Keratinocyte (primary cell): ENCODE measurements around the gene PCDH9. TPM values are rescaled to one million over a fixed set of nuclear protein-coding genes. Genes with fewer than 3 reads are reported as not detected.

ENCODE experiments used
- DNase-seq: peaks from one replicate; pipeline ENCODE4 v3.0.0-alpha.2; 2011; ENCODE audit warnings: low read depth, missing footprints, low spot score
- FAIRE-seq: peaks from 2 replicates; lab custom pipeline; 2011; peaks lifted over from hg19 to GRCh38; lab: Jason Lieb, UNC
- H2AFZ ChIP-seq: 2 replicates; pipeline ENCODE4 v1.6.0; 2012; ENCODE audit warnings: low read length, control low read depth, inconsistent platforms; ENCODE audit not compliant: control insufficient read depth
- H3K27ac ChIP-seq: 2 replicates; pipeline ENCODE4 v1.5.1; 2011; ENCODE audit warnings: low read length; ENCODE audit not compliant: control insufficient read depth, insufficient read depth
- H3K27me3 ChIP-seq: 3 replicates; pipeline ENCODE4 v1.6.0; 2011; ENCODE audit warnings: low read length; ENCODE audit not compliant: control insufficient read depth, insufficient read depth; ENCODE audit errors: extremely low read depth
- H3K36me3 ChIP-seq, 2 experiments: 2 replicates in 1 of 2; 3 replicates in 1 of 2; pipeline ENCODE4 v1.5.1; 2011; ENCODE audit warnings: low read length in 2 of 2, mild to moderate bottlenecking in 1 of 2; ENCODE audit not compliant: control insufficient read depth in 2 of 2, insufficient read depth in 2 of 2; ENCODE audit errors: extremely low read depth in 1 of 2
- H3K4me1 ChIP-seq: 3 replicates; pipeline ENCODE4 v1.5.1; 2011; ENCODE audit warnings: low read length; ENCODE audit not compliant: control insufficient read depth, insufficient read depth; ENCODE audit errors: extremely low read depth
- H3K4me2 ChIP-seq: 3 replicates; pipeline ENCODE4 v1.6.0; 2011; ENCODE audit warnings: low read depth, low read length; ENCODE audit not compliant: control insufficient read depth, insufficient read depth; ENCODE audit errors: extremely low read depth
- H3K4me3 ChIP-seq, 3 experiments: fragments of 200-600 bp in 1 of 3; sonication (generic) in 1 of 3; 2 replicates in 2 of 3; 3 replicates in 1 of 3; pipeline ENCODE4 v1.5.1; 2011 to 2016; ENCODE audit warnings: low read length in 3 of 3, mild to moderate bottlenecking in 3 of 3, control low read depth in 2 of 3, inconsistent platforms in 1 of 3, low read depth in 1 of 3, mixed read lengths in 1 of 3, mixed run types in 1 of 3, moderate library complexity in 1 of 3; ENCODE audit not compliant: control insufficient read depth in 2 of 3, insufficient read depth in 2 of 3; ENCODE audit errors: extremely low read depth in 1 of 3
- H3K79me2 ChIP-seq: 2 replicates; pipeline ENCODE4 v1.6.0; 2012; ENCODE audit warnings: low read length; ENCODE audit not compliant: control insufficient read depth, insufficient read depth
- H3K9ac ChIP-seq: 3 replicates; pipeline ENCODE4 v1.6.0; 2011; ENCODE audit warnings: low read length; ENCODE audit not compliant: control insufficient read depth, insufficient read depth; ENCODE audit errors: extremely low read depth
- H3K9me1 ChIP-seq: 3 replicates; pipeline ENCODE4 v1.6.0; 2011; ENCODE audit warnings: low read length; ENCODE audit not compliant: control insufficient read depth, insufficient read depth; ENCODE audit errors: extremely low read depth
- H3K9me3 ChIP-seq: 2 replicates; pipeline ENCODE4 v1.5.1; 2012; ENCODE audit warnings: low read depth, low read length; ENCODE audit not compliant: control insufficient read depth
- H4K20me1 ChIP-seq: 3 replicates; pipeline ENCODE4 v1.6.0; 2011; ENCODE audit warnings: low read length; ENCODE audit not compliant: control insufficient read depth, insufficient read depth; ENCODE audit errors: extremely low read depth
- EZH2 ChIP-seq: IDR thresholded peaks from one replicate; pipeline ENCODE4 v1.6.1; 2012; ENCODE audit warnings: inconsistent platforms, mild to moderate bottlenecking, low read length, moderate library complexity
- dilution Hi-C: fragments of 300-500 bp; cut with MboI; formaldehyde crosslinking; loops from one replicate; pipeline ENCODE4 v1.7.0; 2020; ENCODE audit warnings: low sequenced_read_pairs; ENCODE audit not compliant: extremely low pct_ligation_motif_present
- polyA plus RNA-seq, 5 experiments: library from polyadenylated mRNA; depleted of rRNA in 3 of 5; stranded (reverse) in 3 of 5; stranded (forward) in 1 of 5; unstranded in 1 of 5; fragments of >200 nt; gene quantifications; 1 replicate in 1 of 5; 2 replicates in 3 of 5; 3 replicates in 1 of 5; pipeline versions ENCODE4 v1.2.1 to v1.2.3, GENCODE V29; 2011 to 2012; ENCODE audit warnings: missing spikeins in 2 of 5, low read depth in 1 of 5, low replicate concordance in 1 of 5
- TF ChIP-seq, protein P1 (sequence below), 3 experiments: IDR thresholded peaks in 1 of 3; conservative IDR thresholded peaks in 1 of 3; optimal IDR thresholded peaks in 1 of 3; 2 replicates in 2 of 3; 3 replicates in 1 of 3; pipeline versions ENCODE3 to v1.5.1; 2011; ENCODE audit warnings: low read length in 3 of 3, mild to moderate bottlenecking in 3 of 3, moderate library complexity in 2 of 3, control low read depth in 1 of 3, inconsistent platforms in 1 of 3; ENCODE audit not compliant: insufficient read depth in 2 of 3; ENCODE audit errors: extremely low read depth in 1 of 3

The PCDH9 gene
- polyA plus RNA-seq, 1 donor (not counting 4 experiments of a cell fraction or from before 2014, with no cell fraction given) = 0.21 TPM

DNA sequence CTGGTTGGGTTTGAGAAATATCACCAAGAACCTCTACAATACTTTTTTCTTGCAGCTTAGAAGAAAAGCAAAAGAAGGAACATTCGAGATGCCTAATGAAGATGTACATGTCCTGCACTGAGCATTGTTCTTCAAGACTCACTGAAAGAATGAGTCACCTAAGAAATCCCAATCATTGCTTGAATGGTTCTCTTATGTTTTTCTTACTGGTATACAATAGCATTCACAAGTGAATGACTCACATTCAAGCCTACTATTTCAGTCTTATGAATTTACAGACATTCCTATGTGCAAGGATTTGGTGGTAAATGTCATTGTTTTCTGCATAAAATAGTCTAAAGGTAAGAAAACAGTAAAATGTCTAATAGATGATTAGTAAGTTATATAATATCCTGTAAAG lies 594.6 kb downstream of the PCDH9 start:
- H3K27me3 ChIP-seq = no peaks in the 10 kb centered on the region
- no peak overlapping the region for H3K4me3 ChIP-seq
- peak; percentile 17 for DNase-seq
- peak; percentile 83 for FAIRE-seq
- no peak overlapping the region for H3K4me2 ChIP-seq
- H3K9ac ChIP-seq = no peak overlapping the region
- H3K9me3 ChIP-seq = no peaks in the 10 kb centered on the region
- TF ChIP-seq, protein P1, sequence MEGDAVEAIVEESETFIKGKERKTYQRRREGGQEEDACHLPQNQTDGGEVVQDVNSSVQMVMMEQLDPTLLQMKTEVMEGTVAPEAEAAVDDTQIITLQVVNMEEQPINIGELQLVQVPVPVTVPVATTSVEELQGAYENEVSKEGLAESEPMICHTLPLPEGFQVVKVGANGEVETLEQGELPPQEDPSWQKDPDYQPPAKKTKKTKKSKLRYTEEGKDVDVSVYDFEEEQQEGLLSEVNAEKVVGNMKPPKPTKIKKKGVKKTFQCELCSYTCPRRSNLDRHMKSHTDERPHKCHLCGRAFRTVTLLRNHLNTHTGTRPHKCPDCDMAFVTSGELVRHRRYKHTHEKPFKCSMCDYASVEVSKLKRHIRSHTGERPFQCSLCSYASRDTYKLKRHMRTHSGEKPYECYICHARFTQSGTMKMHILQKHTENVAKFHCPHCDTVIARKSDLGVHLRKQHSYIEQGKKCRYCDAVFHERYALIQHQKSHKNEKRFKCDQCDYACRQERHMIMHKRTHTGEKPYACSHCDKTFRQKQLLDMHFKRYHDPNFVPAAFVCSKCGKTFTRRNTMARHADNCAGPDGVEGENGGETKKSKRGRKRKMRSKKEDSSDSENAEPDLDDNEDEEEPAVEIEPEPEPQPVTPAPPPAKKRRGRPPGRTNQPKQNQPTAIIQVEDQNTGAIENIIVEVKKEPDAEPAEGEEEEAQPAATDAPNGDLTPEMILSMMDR (optimal IDR thresholded peaks at IDR 0.05 in 1 of 3, IDR thresholded peaks at IDR 0.05 in 1 of 3, conservative IDR thresholded peaks at IDR 0.05 in 1 of 3; ENCODE audit: extremely low read depth in 1 of 3, insufficient read depth in 2 of 3, low read length in 3 of 3) = no peak
- no peak for TF ChIP-seq EZH2
- H3K79me2 ChIP-seq = no peaks in the 10 kb centered on the region
- H3K9me1 ChIP-seq = no peaks in the 10 kb centered on the region
- H3K27ac ChIP-seq = peak overlapping the region; percentile 13
- H3K4me1 ChIP-seq = peaks cover 3% of the 10 kb centered on the region
- no peaks in the 10 kb centered on the region for H4K20me1 ChIP-seq
- H3K36me3 ChIP-seq = no peaks in the 10 kb centered on the region
- no peak overlapping the region for H2AFZ ChIP-seq
- dilution Hi-C loops = no loop called here

DNA sequence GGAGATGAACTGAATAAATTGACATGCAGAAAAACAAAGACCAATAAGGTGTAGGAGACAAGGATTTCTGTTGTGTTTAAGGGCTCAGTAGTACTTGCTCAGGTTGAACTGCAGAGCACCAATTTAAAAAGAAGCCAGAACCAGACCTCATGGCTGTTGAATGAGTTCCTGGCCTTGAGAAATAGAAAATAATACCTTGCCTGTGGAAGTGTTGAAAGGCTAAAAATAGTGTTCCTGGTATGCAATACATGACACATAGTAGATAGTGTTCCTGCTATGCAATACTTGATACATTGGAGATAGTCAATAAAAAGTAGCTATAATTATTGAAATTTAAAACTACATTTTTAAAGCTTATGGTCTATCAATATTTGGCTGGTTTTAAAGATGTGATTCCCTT lies 595.8 kb downstream of the PCDH9 start:
- H3K27ac ChIP-seq = no peak overlapping the region
- dilution Hi-C loops = no loop called here
- no peak overlapping the region for H3K4me2 ChIP-seq
- H3K9me3 ChIP-seq = no peaks in the 10 kb centered on the region
- H3K79me2 ChIP-seq = no peaks in the 10 kb centered on the region
- DNase-seq (no peak), FAIRE-seq (no peak)
- no peak overlapping the region for H3K4me3 ChIP-seq
- peaks cover 3% of the 10 kb centered on the region for H3K4me1 ChIP-seq
- H2AFZ ChIP-seq = no peak overlapping the region
- no peak for TF ChIP-seq EZH2
- TF ChIP-seq, protein P1 (optimal IDR thresholded peaks at IDR 0.05 in 1 of 3, IDR thresholded peaks at IDR 0.05 in 1 of 3, conservative IDR thresholded peaks at IDR 0.05 in 1 of 3; ENCODE audit: extremely low read depth in 1 of 3, insufficient read depth in 2 of 3, low read length in 3 of 3) = no peak
- H3K36me3 ChIP-seq = no peaks in the 10 kb centered on the region
- no peaks in the 10 kb centered on the region for H3K27me3 ChIP-seq
- no peak overlapping the region for H3K9ac ChIP-seq
- no peaks in the 10 kb centered on the region for H4K20me1 ChIP-seq
- H3K9me1 ChIP-seq = no peaks in the 10 kb centered on the region
